Endothelial cell of umbilical vein (primary cell): ENCODE results near the gene CCNB1IP1. TPM values are rescaled to one million over a fixed set of nuclear protein-coding genes. Genes with fewer than 3 reads are reported as not detected.
"Not testable (repeated sequence)": the region's sequence is repeated elsewhere in the genome, so short reads cannot be mapped to it uniquely, and the experiment has no call there.

Experiments
- BruUV-seq: library from RNA; stranded (reverse); fragments of 400-500 nt; replicated peaks from 2 replicates; lab custom pipeline; 2021; lab: Mats Ljungman, UMichigan
- CTCF ChIA-PET: fragments of 300-600, 350-600 bp; sonication (Branson Sonifier 250); formaldehyde crosslinking; loops from one replicate; lab custom pipeline; 2021; ENCODE audit warnings: antibody characterized with exemption, inconsistent platforms; lab: Charles Lee
- POLR2A ChIA-PET: fragments of 300-600, 350-600 bp; sonication (Branson Sonifier 250); formaldehyde crosslinking; loops from one replicate; lab custom pipeline; 2021; ENCODE audit warnings: antibody characterized with exemption, inconsistent platforms; lab: Charles Lee
- DNase-seq: peaks from one replicate; pipeline ENCODE4 v3.0.0-alpha.2; 2011; ENCODE audit warnings: low read depth, low spot score
- FAIRE-seq: peaks from 2 replicates; lab custom pipeline; 2011; peaks lifted over from hg19 to GRCh38; lab: Jason Lieb, UNC
- H2AFZ ChIP-seq: 2 replicates; pipeline ENCODE4 v1.6.0; 2012; ENCODE audit warnings: low read depth, low read length, control low read depth, inconsistent platforms
- H3K27ac ChIP-seq: 2 replicates; pipeline ENCODE4 v1.5.1; 2011; ENCODE audit warnings: low read depth, mild to moderate bottlenecking, control low read depth, low read length, moderate library complexity; ENCODE audit not compliant: insufficient read depth
- H3K27me3 ChIP-seq, 2 experiments: 2 replicates each; pipeline versions ENCODE4 v1.6.0 to v1.6.1; 2011; ENCODE audit warnings: low read length in 2 of 2, mixed read lengths in 1 of 2; ENCODE audit not compliant: control insufficient read depth in 2 of 2, insufficient read depth in 2 of 2
- H3K36me3 ChIP-seq, 2 experiments: 2 replicates in 1 of 2; 3 replicates in 1 of 2; pipeline ENCODE4 v1.5.1; 2011; ENCODE audit warnings: low read length in 2 of 2, mild to moderate bottlenecking in 1 of 2, moderate library complexity in 1 of 2; ENCODE audit not compliant: control insufficient read depth in 2 of 2, insufficient read depth in 2 of 2; ENCODE audit errors: extremely low read depth in 1 of 2
- H3K4me1 ChIP-seq: 3 replicates; pipeline ENCODE4 v1.5.1; 2011; ENCODE audit warnings: mild to moderate bottlenecking, low read length; ENCODE audit not compliant: control insufficient read depth, insufficient read depth; ENCODE audit errors: extremely low read depth
- H3K4me2 ChIP-seq: 2 replicates; pipeline ENCODE4 v1.6.1; 2011; ENCODE audit warnings: low read length, control low read depth, mixed read lengths; ENCODE audit not compliant: insufficient read depth
- H3K4me3 ChIP-seq, 3 experiments: fragments of 200-600 bp in 1 of 3; sonication (generic), shearing (Covaris generic) in 1 of 3; replicated peaks in 1 of 3; 2 replicates each; pipeline ENCODE4 v1.5.1; 2011 to 2016; ENCODE audit warnings: control low read depth in 3 of 3, low read length in 3 of 3, mild to moderate bottlenecking in 2 of 3, inconsistent platforms in 1 of 3, low read depth in 1 of 3, moderate library complexity in 1 of 3; ENCODE audit not compliant: insufficient read depth in 1 of 3
- H3K79me2 ChIP-seq: 2 replicates; pipeline ENCODE4 v1.6.0; 2012; ENCODE audit warnings: low read length, inconsistent platforms; ENCODE audit not compliant: control insufficient read depth, insufficient read depth
- H3K9ac ChIP-seq: replicated peaks from 2 replicates; pipeline ENCODE3; 2011; ENCODE audit warnings: low read length, control low read depth; ENCODE audit not compliant: insufficient read depth; ENCODE audit errors: extremely low read depth
- H3K9me1 ChIP-seq: replicated peaks from 3 replicates; pipeline ENCODE4 v1.6.0; 2011; ENCODE audit warnings: mild to moderate bottlenecking, low read length; ENCODE audit not compliant: control insufficient read depth, insufficient read depth; ENCODE audit errors: extremely low read depth
- H3K9me3 ChIP-seq: replicated peaks from 2 replicates; pipeline ENCODE4 v1.5.1; 2012; ENCODE audit warnings: low read length, inconsistent platforms; ENCODE audit not compliant: control insufficient read depth, insufficient read depth
- H4K20me1 ChIP-seq: replicated peaks from 2 replicates; pipeline ENCODE3; 2011; ENCODE audit warnings: mild to moderate bottlenecking, low read length; ENCODE audit not compliant: control insufficient read depth, insufficient read depth; ENCODE audit errors: extremely low read depth
- CTCF ChIP-seq, 2 donors: IDR thresholded peaks; 1 replicate in 1 of 2; 2 replicates in 1 of 2; pipeline ENCODE4 v1.5.1; 2011; ENCODE audit warnings: low read length in 2 of 2, mild to moderate bottlenecking in 2 of 2, moderate library complexity in 2 of 2, control low read depth in 1 of 2, inconsistent platforms in 1 of 2, low read depth in 1 of 2; ENCODE audit not compliant: insufficient read depth in 1 of 2; ENCODE audit errors: extremely low read depth in 1 of 2
- EZH2 ChIP-seq: IDR thresholded peaks from 2 replicates; pipeline ENCODE4 v1.6.1; 2012; ENCODE audit warnings: borderline replicate concordance, low read depth, mild to moderate bottlenecking, moderate library complexity, low read length, inconsistent platforms; ENCODE audit not compliant: severe bottlenecking
- FOS ChIP-seq: IDR thresholded peaks from 2 replicates; pipeline ENCODE4 v1.6.1; 2011; ENCODE audit warnings: mild to moderate bottlenecking, low read length, moderate library complexity, borderline replicate concordance; ENCODE audit not compliant: insufficient read depth
- GATA2 ChIP-seq: IDR thresholded peaks from 2 replicates; pipeline ENCODE4 v1.7.0; 2011; ENCODE audit warnings: low read depth, mild to moderate bottlenecking, moderate library complexity, mixed read lengths, low read length; ENCODE audit not compliant: insufficient read length, insufficient read depth
- JUN ChIP-seq: IDR thresholded peaks from 2 replicates; pipeline ENCODE4 v1.6.1; 2011; ENCODE audit warnings: borderline replicate concordance, low read depth; ENCODE audit not compliant: insufficient read length, insufficient read depth
- MAX ChIP-seq: IDR thresholded peaks from 2 replicates; pipeline ENCODE4 v1.6.1; 2011; ENCODE audit not compliant: insufficient read depth, insufficient read length
- MYC ChIP-seq: IDR thresholded peaks from one replicate; pipeline ENCODE4 v1.6.1; 2011; ENCODE audit warnings: mild to moderate bottlenecking, low read depth, low read length
- POLR2A ChIP-seq: IDR thresholded peaks from 2 replicates; pipeline ENCODE4 v1.6.1; 2012; ENCODE audit warnings: low read depth, mild to moderate bottlenecking, control low read depth, low read length
- POLR2AphosphoS5 ChIP-seq: IDR thresholded peaks from 2 replicates; pipeline ENCODE4 v1.6.1; 2012; ENCODE audit warnings: low read depth, mild to moderate bottlenecking, control low read depth, low read length, moderate library complexity; ENCODE audit not compliant: insufficient read depth
- dilution Hi-C: fragments of 300-500 bp; cut with MboI; formaldehyde crosslinking; loops from one replicate; pipeline ENCODE4 v1.15.0; 2019; ENCODE audit warnings: low sequenced_read_pairs; ENCODE audit not compliant: extremely low pct_ligation_motif_present
- intact Hi-C: fragments of 100-400 bp; cut with micrococcal nuclease; formaldehyde crosslinking; loops from one replicate; pipeline ENCODE4 v1.10.0; 2022
- polyA plus RNA-seq, 4 experiments: library from polyadenylated mRNA; depleted of rRNA in 3 of 4; stranded (reverse) in 3 of 4; unstranded in 1 of 4; fragments of >200 nt; gene quantifications; 2 replicates each; pipeline versions ENCODE4 v1.2.1 to v1.2.3, GENCODE V29; 2011 to 2012; ENCODE audit warnings: missing spikeins in 1 of 4
- total RNA-seq: library from RNA; stranded (reverse); gene quantifications from 2 replicates; pipeline ENCODE4 v1.2.3, GENCODE V29; 2021

Gene CCNB1IP1
- total and polyA plus RNA-seq, 2 donors (not counting 3 experiments of a cell fraction or from before 2014, with no cell fraction given) = 32.7 to 35.5 TPM

- Histone ChIP-seq H3K4me2 (no peak overlapping the region), H3K27me3 (no peaks in the 10 kb centered on the region), H3K9me3 (no peaks in the 10 kb centered on the region), H3K36me3 (no peaks in the 10 kb centered on the region), H4K20me1 (no peaks in the 10 kb centered on the region), H3K27ac (no peak overlapping the region), H3K9ac (no peak overlapping the region), H2AFZ (no peak overlapping the region), H3K4me1 (peaks cover 3% of the 10 kb centered on the region), H3K9me1 (no peaks in the 10 kb centered on the region), H3K79me2 (no peaks in the 10 kb centered on the region), H3K4me3 (no peak overlapping the region)
- FAIRE-seq (no peak), DNase-seq (no peak)
- ChIA-PET POLR2A (no interaction called here), CTCF (no interaction called here)
- BruUV-seq = no TSS peak
- intact Hi-C loops = no loop called here
- TF ChIP-seq MYC = no peak
- TF ChIP-seq POLR2A = no peak
- TF ChIP-seq MAX = no peak
- TF ChIP-seq GATA2 = no peak
- TF ChIP-seq POLR2AphosphoS5 = no peak
- no peak for TF ChIP-seq JUN
- TF ChIP-seq CTCF (IDR thresholded peaks at IDR 0.05; ENCODE audit: extremely low read depth in 1 of 2, insufficient read depth in 1 of 2, low read depth in 1 of 2, low read length in 2 of 2) = no peak
- TF ChIP-seq FOS = no peak
- no peak for TF ChIP-seq EZH2
- dilution Hi-C loops = no loop called here
These were observed 59.0 kb downstream of the CCNB1IP1 start for GRCh38 chr14:20274062-20274461.

- H3K9ac ChIP-seq, DNase-seq, intact Hi-C loops, H3K27ac ChIP-seq, H3K9me3 ChIP-seq, H2AFZ ChIP-seq, BruUV-seq, FAIRE-seq, POLR2A ChIA-PET, H3K9me1 ChIP-seq, H3K36me3 ChIP-seq, dilution Hi-C loops, H3K79me2 ChIP-seq, H3K4me2 ChIP-seq, H4K20me1 ChIP-seq, CTCF ChIA-PET, H3K4me1 ChIP-seq, H3K27me3 ChIP-seq, H3K4me3 ChIP-seq: not testable (repeated sequence)
These were observed 68.7 kb downstream of the CCNB1IP1 start for GRCh38 chr14:20264361-20264760.
